Loucy (cell line): ENCODE results near the gene EPAS1.

Experiments
- H2AFZ ChIP-seq: fragments of 200-600 bp; sonication (generic); 2 replicates; pipeline ENCODE4 v1.6.0; 2016; ENCODE audit warnings: antibody characterized with exemption, mild to moderate bottlenecking, low read length, moderate library complexity
- H3F3A ChIP-seq: fragments of 200-600 bp; 2 replicates; pipeline ENCODE4 v1.6.0; 2016; ENCODE audit warnings: antibody characterized with exemption, low read depth, mild to moderate bottlenecking
- H3K27me3 ChIP-seq: fragments of 200-600 bp; sonication (generic); 2 replicates; pipeline ENCODE4 v1.6.1; 2014; ENCODE audit warnings: low read length, mild to moderate bottlenecking; ENCODE audit not compliant: insufficient read depth, poor library complexity, severe bottlenecking
- H3K36me3 ChIP-seq: fragments of 200-600 bp; sonication (generic); 2 replicates; pipeline ENCODE4 v1.6.1; 2016; ENCODE audit warnings: low read length; ENCODE audit not compliant: insufficient read depth
- H3K4me1 ChIP-seq: fragments of 200-600 bp; sonication (generic); 2 replicates; pipeline ENCODE4 v1.5.1; 2014; ENCODE audit warnings: low read length, mild to moderate bottlenecking; ENCODE audit not compliant: insufficient read depth, poor library complexity, severe bottlenecking
- H3K4me2 ChIP-seq: fragments of 200-600 bp; sonication (generic); 2 replicates; pipeline ENCODE4 v1.6.0; 2014; ENCODE audit warnings: antibody characterized with exemption, low read length, low read depth, mild to moderate bottlenecking; ENCODE audit not compliant: poor library complexity, severe bottlenecking
- H3K4me3 ChIP-seq: fragments of 200-600 bp; sonication (generic); 2 replicates; pipeline ENCODE4 v1.5.1; 2014; ENCODE audit warnings: low read length, mild to moderate bottlenecking, mixed read lengths; ENCODE audit not compliant: poor library complexity, severe bottlenecking
- H3K79me2 ChIP-seq: fragments of 200-600 bp; sonication (generic); 2 replicates; pipeline ENCODE4 v1.6.1; 2014; ENCODE audit warnings: low read length; ENCODE audit not compliant: insufficient read depth
- H3K9ac ChIP-seq: fragments of 200-600 bp; sonication (generic); 2 replicates; pipeline ENCODE4 v1.6.0; 2014; ENCODE audit warnings: mild to moderate bottlenecking, low read depth, low read length, moderate library complexity; ENCODE audit not compliant: poor library complexity, severe bottlenecking
- H3K9me2 ChIP-seq: fragments of 200-600 bp; sonication (generic); replicated peaks from 2 replicates; pipeline ENCODE4 v1.6.1; 2016; ENCODE audit warnings: low read depth, low read length, mixed read lengths
- H3K9me3 ChIP-seq: fragments of 200-600 bp; sonication (generic); 2 replicates; pipeline ENCODE4 v1.6.1; 2014; ENCODE audit warnings: mild to moderate bottlenecking, antibody characterized with exemption, low read length, low read depth; ENCODE audit not compliant: insufficient read depth
- H4K20me1 ChIP-seq: fragments of 200-600 bp; sonication (generic); 2 replicates; pipeline ENCODE4 v1.6.0; 2014; ENCODE audit warnings: antibody characterized with exemption, low read length, mild to moderate bottlenecking; ENCODE audit not compliant: insufficient read depth, poor library complexity, severe bottlenecking
- CTCF ChIP-seq: fragments of 200-600 bp; sonication (generic); conservative IDR thresholded peaks from 2 replicates; pipeline ENCODE4 v1.5.1; 2014; ENCODE audit warnings: mild to moderate bottlenecking, antibody characterized with exemption, low read length
- EZH2phosphoT487 ChIP-seq: fragments of 200-600 bp; IDR thresholded peaks from 2 replicates; pipeline ENCODE4 v1.6.1; 2018; ENCODE audit warnings: antibody characterized with exemption, mild to moderate bottlenecking, moderate library complexity, borderline replicate concordance

EPAS1 gene

DNA sequence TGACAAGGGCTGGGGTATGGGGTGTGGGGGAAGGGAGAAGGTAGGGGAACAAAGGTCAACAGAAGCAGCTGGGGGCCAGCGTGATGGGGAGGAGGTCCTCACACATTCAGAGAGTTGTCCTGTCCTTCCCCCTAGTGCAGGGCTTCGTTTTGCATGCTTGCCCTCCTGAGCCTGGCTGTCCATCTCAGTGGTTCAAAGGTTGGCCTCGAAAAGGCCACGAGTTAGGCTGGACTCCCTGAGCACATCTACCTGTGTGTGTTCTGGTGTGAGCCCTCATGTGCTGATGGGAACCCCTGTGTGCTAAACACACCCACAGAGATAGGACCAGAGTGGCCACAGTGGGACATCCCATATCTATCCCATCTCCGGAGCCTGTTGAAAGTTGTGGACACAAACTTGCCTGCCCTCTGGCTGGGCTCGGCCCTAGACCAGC is 51.9 kb downstream of the EPAS1 start:
- Histone ChIP-seq H3F3A (peaks cover 22% of the 10 kb centered on the region), H3K27me3 (no peaks in the 10 kb centered on the region), H4K20me1 (no peaks in the 10 kb centered on the region), H3K9me3 (no peaks in the 10 kb centered on the region), H3K79me2 (peaks cover 30% of the 10 kb centered on the region), H2AFZ (no peak overlapping the region), H3K4me1 (peaks cover 64% of the 10 kb centered on the region), H3K4me2 (peak overlapping the region; percentile 74), H3K36me3 (peaks cover 14% of the 10 kb centered on the region; the same call in 1 of the 2 replicates), H3K9ac (peak overlapping the region; percentile 71), H3K9me2 (no peaks in the 10 kb centered on the region), H3K4me3 (no peak overlapping the region)
- TF ChIP-seq EZH2phosphoT487 (no peak), CTCF (no peak)

DNA sequence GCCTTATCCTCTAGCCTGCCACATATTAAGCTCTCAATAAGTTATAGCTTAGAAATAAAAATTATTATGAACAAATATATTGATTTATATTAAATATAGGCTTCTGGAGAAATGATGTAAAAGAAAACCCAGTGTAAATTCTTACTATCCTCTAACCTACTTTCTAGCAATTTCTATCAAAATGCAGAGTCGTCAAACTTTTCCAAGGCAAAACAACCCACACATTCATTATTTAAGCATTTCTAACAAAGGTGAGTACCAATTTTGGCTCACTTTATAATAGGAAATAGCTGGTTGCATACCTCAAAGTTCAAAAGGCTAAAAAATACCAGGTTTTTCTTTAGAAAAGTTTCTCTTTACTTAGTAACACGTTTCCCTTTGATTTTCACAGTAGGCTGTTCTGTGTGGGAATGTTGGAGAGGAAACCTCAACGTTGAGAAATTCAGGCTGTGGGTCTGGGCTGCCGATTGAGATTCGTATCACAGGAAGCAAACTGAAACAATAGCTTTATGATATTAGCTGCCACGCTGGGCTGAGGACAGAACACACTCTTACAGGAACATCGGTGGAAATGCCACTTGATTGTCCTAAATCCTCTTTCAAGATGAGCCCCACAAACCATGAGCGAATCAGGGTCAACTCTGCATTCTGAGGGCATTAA is 53.0 kb downstream of the EPAS1 start:
- Histone ChIP-seq H3K4me2 (peak overlapping the region; percentile 74), H3K9me3 (no peaks in the 10 kb centered on the region), H3K79me2 (peaks cover 27% of the 10 kb centered on the region), H4K20me1 (no peaks in the 10 kb centered on the region), H3K27me3 (no peaks in the 10 kb centered on the region), H3K4me1 (peaks cover 74% of the 10 kb centered on the region), H3K36me3 (peaks cover 14% of the 10 kb centered on the region; the same call in 1 of the 2 replicates), H3K9ac (peak overlapping the region; percentile 71), H3F3A (peaks cover 22% of the 10 kb centered on the region), H3K9me2 (no peaks in the 10 kb centered on the region), H2AFZ (no peak overlapping the region), H3K4me3 (peak overlapping the region; percentile 69)
- TF ChIP-seq EZH2phosphoT487 (no peak), CTCF (no peak)

GRCh38 chr2:46351098-46351749 is 54.0 kb downstream of the EPAS1 start:
- H3K4me2 ChIP-seq, result peak overlapping the region; percentile 74
- TF ChIP-seq EZH2phosphoT487, result no peak
- no peak for TF ChIP-seq CTCF
- H3K36me3 ChIP-seq, result peaks cover 17% of the 10 kb centered on the region; the same call in 1 of the 2 replicates

More at GRCh38 chr2:46351098-46351749, 54.0 kb downstream of the EPAS1 start:
- no peaks in the 10 kb centered on the region for H3K27me3 ChIP-seq
- no peaks in the 10 kb centered on the region for H4K20me1 ChIP-seq
- H3F3A ChIP-seq, result peaks cover 22% of the 10 kb centered on the region
- peak overlapping the region; percentile 71 for H3K9ac ChIP-seq
- peaks cover 81% of the 10 kb centered on the region for H3K4me1 ChIP-seq
- H3K9me3 ChIP-seq, result no peaks in the 10 kb centered on the region
- peaks cover 18% of the 10 kb centered on the region; the same call in 1 of the 2 replicates for H3K79me2 ChIP-seq
- no peaks in the 10 kb centered on the region for H3K9me2 ChIP-seq
- H2AFZ ChIP-seq, result peak overlapping the region; percentile 40; the same call in 1 of the 2 replicates
- H3K4me3 ChIP-seq, result peak overlapping the region; percentile 69
